Omental fat pad (tissue), 4 donors: ENCODE results near the gene NTRK2. TPM values are rescaled to one million over a fixed set of nuclear protein-coding genes. Genes with fewer than 3 reads are reported as not detected.

Experiments used
- ATAC-seq: fragments of 150-250 bp; one replicate; pipeline ENCODE4 v1.9.1; 2016; ENCODE audit warnings: mild to moderate bottlenecking, moderate library complexity; ENCODE audit not compliant: low FRiP score
- DNase-seq: peaks from one replicate; pipeline ENCODE4 v3.0.0-alpha.2; 2019; ENCODE audit warnings: low spot score
- total RNA-seq, 4 donors: library from RNA; depleted of rRNA; stranded (reverse); fragments of >200 nt; gene quantifications; one replicate each; pipeline ENCODE4 v1.1.0, GENCODE V29; 2016
- TF ChIP-seq, protein P1 (sequence below), 3 donors: fragments of 450-650 bp; IDR thresholded peaks; one replicate each; pipeline ENCODE4 v1.5.1; 2016 to 2017; ENCODE audit warnings: antibody characterized with exemption in 3 of 3, mild to moderate bottlenecking in 3 of 3, moderate library complexity in 2 of 3

The NTRK2 gene
- total RNA-seq, 4 donors from 2014 or later, result 13.9 to 20.2 (median 16.1) TPM

DNA sequence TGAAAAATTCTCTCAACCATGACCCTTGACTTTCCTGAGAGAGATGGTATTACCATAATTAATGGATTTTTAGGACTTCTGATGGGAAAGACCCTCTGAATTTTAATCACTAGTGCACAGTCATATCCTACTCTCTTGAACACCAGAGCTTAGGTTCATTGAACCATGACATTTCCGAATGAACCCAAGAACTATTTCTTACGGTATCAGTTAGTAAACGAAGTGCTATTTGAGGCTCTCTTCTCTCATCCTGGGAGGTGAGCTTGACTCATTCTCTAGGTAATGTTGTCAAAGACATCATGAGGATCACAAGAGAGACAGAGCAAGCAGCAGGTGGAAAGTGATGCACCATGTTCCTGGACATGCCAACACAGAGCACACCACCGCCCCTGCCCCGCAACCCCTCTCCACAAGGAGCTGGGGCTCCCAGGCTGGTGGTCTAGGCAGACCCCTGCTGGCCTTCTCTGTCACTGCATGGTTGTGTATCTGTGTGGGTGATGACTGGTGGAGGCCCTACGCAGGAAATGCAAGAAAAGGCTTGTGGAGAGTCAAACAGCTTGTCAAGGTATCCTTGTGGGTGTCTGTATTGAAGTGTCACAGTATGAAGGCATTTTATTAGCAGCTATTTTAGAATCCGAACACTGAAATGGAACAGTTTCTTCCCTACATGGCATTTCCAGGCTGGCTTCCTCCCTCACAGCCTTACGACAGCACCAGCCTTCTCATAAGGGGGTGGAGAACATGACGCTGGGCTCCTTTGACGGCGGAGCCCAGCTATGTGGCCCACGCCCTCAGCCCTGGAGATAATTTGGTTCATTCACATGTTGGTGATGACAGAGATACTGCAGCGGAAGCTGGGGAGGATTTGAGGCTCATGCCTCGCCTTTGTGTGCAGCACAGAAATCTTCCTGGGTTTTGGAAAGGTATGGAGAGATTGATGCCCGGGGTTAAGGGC is 297.6 kb downstream of the NTRK2 start:
- no peak for ATAC-seq
- no peak for DNase-seq
- TF ChIP-seq, protein P1, sequence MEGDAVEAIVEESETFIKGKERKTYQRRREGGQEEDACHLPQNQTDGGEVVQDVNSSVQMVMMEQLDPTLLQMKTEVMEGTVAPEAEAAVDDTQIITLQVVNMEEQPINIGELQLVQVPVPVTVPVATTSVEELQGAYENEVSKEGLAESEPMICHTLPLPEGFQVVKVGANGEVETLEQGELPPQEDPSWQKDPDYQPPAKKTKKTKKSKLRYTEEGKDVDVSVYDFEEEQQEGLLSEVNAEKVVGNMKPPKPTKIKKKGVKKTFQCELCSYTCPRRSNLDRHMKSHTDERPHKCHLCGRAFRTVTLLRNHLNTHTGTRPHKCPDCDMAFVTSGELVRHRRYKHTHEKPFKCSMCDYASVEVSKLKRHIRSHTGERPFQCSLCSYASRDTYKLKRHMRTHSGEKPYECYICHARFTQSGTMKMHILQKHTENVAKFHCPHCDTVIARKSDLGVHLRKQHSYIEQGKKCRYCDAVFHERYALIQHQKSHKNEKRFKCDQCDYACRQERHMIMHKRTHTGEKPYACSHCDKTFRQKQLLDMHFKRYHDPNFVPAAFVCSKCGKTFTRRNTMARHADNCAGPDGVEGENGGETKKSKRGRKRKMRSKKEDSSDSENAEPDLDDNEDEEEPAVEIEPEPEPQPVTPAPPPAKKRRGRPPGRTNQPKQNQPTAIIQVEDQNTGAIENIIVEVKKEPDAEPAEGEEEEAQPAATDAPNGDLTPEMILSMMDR (IDR thresholded peaks at IDR 0.05), result no peak

DNA sequence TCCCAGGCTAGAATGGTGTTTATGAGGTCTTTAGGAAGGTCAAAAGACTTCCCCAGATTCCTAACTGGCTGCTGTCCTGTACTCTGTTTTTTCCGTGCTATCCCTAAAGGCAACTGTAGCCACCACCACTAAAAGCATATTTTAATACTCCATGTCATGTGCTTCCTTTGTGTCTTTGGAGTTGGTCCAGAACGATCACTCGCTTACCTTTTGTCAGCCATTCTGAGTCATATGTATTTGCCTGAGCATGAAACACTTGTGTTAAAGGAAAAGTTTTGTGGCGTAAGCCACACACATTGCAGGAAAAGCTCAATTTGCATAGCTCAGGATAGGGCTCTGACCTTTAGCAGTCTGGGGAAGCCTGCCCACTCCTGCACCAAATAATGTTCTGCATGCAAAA is 299.6 kb downstream of the NTRK2 start:
- TF ChIP-seq, protein P1 (IDR thresholded peaks at IDR 0.05), result no peak
- no peak for DNase-seq
- ATAC-seq, result no peak

DNA sequence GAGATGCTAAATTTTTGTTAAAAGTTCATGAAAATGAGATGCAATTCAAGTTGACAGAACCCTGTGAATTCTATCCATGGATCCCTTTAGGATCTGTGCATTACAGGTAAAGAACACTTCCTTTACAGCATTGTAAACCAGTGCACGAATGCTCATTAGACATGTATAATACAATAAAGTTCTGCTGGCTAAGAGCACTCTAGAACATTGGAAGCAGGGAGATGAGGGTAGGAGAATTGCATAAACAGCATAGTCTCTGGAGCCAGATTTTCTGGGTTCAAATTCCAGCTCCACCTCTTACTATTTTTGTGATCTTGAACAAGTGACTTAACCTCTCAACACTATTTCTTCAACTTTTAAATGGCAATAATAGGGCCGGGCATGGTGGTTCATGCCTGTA is 300.2 kb downstream of the NTRK2 start:
- ATAC-seq (no peak), DNase-seq (no peak)
- TF ChIP-seq, protein P1 (IDR thresholded peaks at IDR 0.05), result no peak

DNA sequence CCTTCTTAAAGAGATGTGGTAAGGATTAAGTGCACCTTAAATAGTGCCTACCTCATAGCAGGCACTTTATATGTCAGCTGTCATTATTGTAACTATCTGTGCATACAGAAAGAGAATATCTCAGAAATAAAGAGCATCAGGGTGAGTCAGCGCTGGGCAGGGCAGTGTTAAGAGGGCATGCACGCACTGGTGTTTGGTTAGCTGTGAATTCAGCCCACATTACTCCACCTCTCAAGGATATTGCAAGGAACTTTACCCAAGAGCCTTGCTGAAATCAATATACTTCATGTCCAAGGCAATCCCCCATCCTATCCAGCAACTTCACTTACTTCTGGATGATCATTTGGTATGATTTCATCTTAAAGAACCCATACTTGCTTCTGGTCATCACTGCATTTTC is 300.9 kb downstream of the NTRK2 start:
- ATAC-seq (no peak), DNase-seq (no peak)
- TF ChIP-seq, protein P1 (IDR thresholded peaks at IDR 0.05), result no peak

DNA sequence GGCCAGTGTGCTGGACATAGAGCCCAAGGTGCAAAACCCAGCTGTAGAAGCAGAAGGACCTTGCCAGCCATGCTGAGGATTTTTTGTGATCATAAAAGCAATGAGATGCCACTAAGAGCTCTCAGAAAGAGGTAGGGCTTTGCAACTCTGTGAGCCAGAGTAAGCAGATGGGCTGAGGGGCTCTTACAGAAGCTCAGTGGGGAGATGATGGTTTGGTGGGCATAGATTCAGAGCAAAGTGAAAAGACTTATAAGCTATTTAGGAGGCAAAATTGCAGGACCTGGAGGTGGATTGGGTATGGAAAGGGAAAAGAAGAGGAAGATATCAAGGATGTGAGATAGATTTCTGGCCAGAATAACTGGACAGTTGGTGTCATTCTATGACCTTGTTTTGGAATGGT is 302.0 kb downstream of the NTRK2 start:
- TF ChIP-seq, protein P1 (IDR thresholded peaks at IDR 0.05), result no peak
- DNase-seq (no peak), ATAC-seq (no peak)

DNA sequence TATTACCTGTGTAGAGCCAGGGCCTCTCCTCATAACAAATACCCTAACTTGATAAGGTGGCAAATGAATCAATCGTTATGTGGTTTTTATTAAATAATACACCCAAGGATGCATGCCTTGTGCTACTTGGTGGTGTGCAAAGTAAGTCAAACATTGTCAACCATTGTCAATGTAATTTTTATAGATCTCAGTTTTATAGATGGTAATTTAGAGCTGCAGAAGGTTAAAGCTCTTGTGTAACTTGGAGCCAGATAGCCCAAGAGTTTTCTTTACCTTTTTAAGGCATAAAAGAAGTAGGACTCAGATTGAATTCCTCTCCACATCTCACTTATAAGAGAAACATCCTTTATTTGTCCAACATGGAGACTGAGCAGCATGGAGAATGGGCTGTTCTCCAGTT is 304.7 kb downstream of the NTRK2 start:
- DNase-seq (no peak), ATAC-seq (no peak)
- TF ChIP-seq, protein P1 (IDR thresholded peaks at IDR 0.05), result no peak

DNA sequence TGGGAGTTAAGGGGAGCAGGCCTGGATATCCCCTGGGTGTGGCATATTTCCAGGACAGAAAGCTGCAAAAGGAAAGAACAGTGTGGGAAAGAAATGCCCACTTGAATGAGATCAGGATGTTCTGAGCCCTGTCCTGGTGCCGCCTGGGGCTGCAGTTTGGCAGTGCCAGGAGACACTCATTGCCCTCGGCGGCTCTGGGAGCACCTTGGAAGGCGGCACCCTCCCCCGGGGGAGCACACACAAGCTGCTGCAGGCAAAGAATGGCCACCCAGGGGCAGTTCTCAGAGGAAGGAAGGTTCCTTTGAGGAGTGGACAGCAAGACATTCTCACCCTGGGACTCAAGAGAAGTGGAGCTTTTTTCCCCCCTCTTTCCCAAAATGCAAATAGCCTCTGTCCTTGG is 305.3 kb downstream of the NTRK2 start:
- TF ChIP-seq, protein P1 (IDR thresholded peaks at IDR 0.05), result no peak
- DNase-seq, result no peak
- no peak for ATAC-seq
